ENCODE data around the gene LHFPL2.

Gene LHFPL2

DNA sequence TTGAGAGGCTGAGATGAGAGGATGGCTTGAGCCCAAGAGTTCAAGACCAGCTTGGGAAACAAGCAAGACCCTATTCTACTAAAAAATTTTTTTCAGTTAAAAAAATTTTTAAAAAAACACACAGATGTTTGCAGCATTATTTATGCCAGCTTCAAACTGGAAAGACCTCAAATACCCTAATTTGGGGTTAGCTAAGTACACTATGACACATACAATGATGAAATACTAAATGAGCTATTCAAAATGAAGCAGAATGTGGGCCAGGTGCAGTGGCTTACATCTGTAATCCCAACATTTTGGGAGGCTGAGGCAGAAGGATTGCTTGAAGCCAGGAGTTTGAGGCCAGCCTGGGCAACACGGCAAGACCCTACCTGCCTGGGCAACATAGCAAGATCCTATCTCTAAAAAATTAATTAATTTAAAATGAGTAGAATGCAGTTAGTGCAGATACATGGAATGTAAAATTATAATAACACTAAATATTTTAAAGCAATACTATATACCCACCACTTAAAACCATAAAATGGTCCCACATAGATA, 44.9 kb downstream of the LHFPL2 start:
- TF ChIP-seq GABPA (IDR thresholded peaks at IDR 0.05; ENCODE audit: low read depth) (no peak), CTCF (IDR thresholded peaks at IDR 0.05; ENCODE audit: insufficient read depth, low read length) (no peak), SPI1 (IDR thresholded peaks at IDR 0.05; ENCODE audit: borderline replicate concordance, low read depth) (no peak), POLR2AphosphoS5 (IDR thresholded peaks at IDR 0.05; ENCODE audit: low read depth) (no peak)
- TF ChIP-seq, protein P1, sequence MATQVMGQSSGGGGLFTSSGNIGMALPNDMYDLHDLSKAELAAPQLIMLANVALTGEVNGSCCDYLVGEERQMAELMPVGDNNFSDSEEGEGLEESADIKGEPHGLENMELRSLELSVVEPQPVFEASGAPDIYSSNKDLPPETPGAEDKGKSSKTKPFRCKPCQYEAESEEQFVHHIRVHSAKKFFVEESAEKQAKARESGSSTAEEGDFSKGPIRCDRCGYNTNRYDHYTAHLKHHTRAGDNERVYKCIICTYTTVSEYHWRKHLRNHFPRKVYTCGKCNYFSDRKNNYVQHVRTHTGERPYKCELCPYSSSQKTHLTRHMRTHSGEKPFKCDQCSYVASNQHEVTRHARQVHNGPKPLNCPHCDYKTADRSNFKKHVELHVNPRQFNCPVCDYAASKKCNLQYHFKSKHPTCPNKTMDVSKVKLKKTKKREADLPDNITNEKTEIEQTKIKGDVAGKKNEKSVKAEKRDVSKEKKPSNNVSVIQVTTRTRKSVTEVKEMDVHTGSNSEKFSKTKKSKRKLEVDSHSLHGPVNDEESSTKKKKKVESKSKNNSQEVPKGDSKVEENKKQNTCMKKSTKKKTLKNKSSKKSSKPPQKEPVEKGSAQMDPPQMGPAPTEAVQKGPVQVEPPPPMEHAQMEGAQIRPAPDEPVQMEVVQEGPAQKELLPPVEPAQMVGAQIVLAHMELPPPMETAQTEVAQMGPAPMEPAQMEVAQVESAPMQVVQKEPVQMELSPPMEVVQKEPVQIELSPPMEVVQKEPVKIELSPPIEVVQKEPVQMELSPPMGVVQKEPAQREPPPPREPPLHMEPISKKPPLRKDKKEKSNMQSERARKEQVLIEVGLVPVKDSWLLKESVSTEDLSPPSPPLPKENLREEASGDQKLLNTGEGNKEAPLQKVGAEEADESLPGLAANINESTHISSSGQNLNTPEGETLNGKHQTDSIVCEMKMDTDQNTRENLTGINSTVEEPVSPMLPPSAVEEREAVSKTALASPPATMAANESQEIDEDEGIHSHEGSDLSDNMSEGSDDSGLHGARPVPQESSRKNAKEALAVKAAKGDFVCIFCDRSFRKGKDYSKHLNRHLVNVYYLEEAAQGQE (IDR thresholded peaks at IDR 0.05; ENCODE audit: insufficient replicate concordance, low read depth): no peak
- H3K27ac ChIP-seq (replicated peaks): no peak overlapping the region
- DNase-seq (ENCODE audit: low read depth in 1 of 2, low spot score in 1 of 2): no peak
- no peaks in the 10 kb centered on the region for H3K27me3 ChIP-seq (ENCODE audit: insufficient read depth, poor library complexity, severe bottlenecking)
- H3K4me3 ChIP-seq (replicated peaks; ENCODE audit: insufficient read depth, low read length): no peak overlapping the region

DNA sequence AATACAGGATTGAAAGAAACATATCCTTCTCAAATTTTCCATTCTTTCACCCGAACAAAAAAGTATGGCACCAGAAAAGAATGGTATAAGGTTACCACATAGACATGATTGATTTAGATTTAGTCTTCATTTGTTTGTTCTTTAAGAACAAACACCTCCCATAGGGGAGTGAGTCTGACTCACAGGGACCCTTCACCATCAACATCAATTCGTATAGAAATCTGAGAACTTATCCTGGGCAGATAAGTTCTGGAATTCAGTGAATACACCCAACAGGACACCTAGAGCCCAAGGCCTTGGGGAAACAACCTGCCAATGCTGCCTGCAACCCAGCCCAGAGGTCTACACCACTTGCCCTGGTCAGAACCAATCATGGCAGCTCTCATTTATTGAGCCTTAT, 46.2 kb downstream of the LHFPL2 start:
- TF ChIP-seq, protein P1 (IDR thresholded peaks at IDR 0.05; ENCODE audit: insufficient replicate concordance, low read depth): no peak
- no peak for TF ChIP-seq CTCF (IDR thresholded peaks at IDR 0.05; ENCODE audit: insufficient read depth, low read length)
- no peak for TF ChIP-seq SPI1 (IDR thresholded peaks at IDR 0.05; ENCODE audit: borderline replicate concordance, low read depth)
- TF ChIP-seq GABPA (IDR thresholded peaks at IDR 0.05; ENCODE audit: low read depth): no peak
- no peak for TF ChIP-seq POLR2AphosphoS5 (IDR thresholded peaks at IDR 0.05; ENCODE audit: low read depth)
- Histone ChIP-seq H3K27ac (replicated peaks) (no peak overlapping the region), H3K27me3 (ENCODE audit: insufficient read depth, poor library complexity, severe bottlenecking) (no peaks in the 10 kb centered on the region), H3K4me3 (replicated peaks; ENCODE audit: insufficient read depth, low read length) (no peak overlapping the region)
- no peak for DNase-seq (ENCODE audit: low read depth in 1 of 2, low spot score in 1 of 2)

- Histone ChIP-seq H3K27ac (replicated peaks) (no peak overlapping the region), H3K27me3 (ENCODE audit: insufficient read depth, poor library complexity, severe bottlenecking) (no peaks in the 10 kb centered on the region), H3K4me3 (replicated peaks; ENCODE audit: insufficient read depth, low read length) (no peak overlapping the region)
- no peak for TF ChIP-seq POLR2AphosphoS5 (IDR thresholded peaks at IDR 0.05; ENCODE audit: low read depth)
- TF ChIP-seq GABPA (IDR thresholded peaks at IDR 0.05; ENCODE audit: low read depth): no peak
- TF ChIP-seq SPI1 (IDR thresholded peaks at IDR 0.05; ENCODE audit: borderline replicate concordance, low read depth): no peak
- no peak for TF ChIP-seq CTCF (IDR thresholded peaks at IDR 0.05; ENCODE audit: insufficient read depth, low read length)
- TF ChIP-seq, protein P1 (IDR thresholded peaks at IDR 0.05; ENCODE audit: insufficient replicate concordance, low read depth): no peak
- no peak for DNase-seq (ENCODE audit: low read depth in 1 of 2, low spot score in 1 of 2)
Measured at GRCh38 chr5:78601559-78602314, 46.8 kb downstream of the LHFPL2 start.
